Measurements from ENCODE around the gene TNRC18. TPM values are rescaled to one million over a fixed set of nuclear protein-coding genes. Genes with fewer than 3 reads are reported as not detected.
"Not testable (repeated sequence)": the region's sequence is repeated elsewhere in the genome, so short reads cannot be mapped to it uniquely, and the experiment has no call there.

Gene TNRC18
- polyA plus RNA-seq, 3 donors, result 0.64 to 49.9 (median 0.70) TPM

DNA sequence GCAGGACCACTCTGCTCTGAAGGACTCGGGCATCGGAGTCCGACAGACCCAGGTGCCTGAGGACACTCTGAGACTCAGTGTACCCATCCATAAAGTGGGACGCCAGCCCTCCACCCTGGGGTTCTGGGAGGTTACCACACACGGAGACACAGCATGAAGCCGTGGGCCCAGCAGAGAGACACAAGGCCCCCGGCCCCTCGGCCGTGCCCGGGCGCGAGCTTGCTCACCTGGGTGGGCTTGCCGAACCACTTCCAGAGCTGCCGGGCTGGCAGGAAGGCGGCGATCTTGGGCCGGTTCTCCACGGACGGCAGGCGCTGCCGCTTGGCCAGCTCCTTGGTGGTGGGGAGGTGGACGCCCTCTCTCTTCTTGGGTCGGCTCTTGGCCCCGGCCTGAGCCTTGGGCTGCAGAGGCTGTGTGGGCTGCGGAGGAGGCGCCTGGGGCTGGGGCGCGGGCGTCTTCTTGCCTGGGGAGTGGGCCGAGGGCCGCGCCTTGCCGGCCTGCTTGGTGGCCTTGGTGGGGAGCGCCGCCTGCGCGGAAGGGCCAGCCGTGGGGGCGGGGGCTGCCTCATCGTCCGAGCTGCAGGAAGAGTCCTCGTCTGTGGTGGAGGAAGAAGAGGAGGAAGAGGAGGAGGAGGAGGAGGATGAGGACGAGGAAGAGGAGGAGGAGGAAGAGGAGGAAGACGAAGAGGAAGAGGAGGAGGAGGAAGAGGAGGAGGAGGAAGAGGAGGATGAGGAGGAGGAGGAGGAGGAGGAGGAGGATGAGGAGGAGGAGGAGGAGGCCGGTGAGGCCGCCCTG is 111.2 kb downstream of the TNRC18 start:
- H3K36me3 Mint-ChIP-seq, result peaks cover 65 to 98% of the 10 kb centered on the region in 2 donors
- H3K9me3 ChIP-seq (replicated peaks in 1 of 2; ENCODE audit: control insufficient read depth in 1 of 2, insufficient read depth in 1 of 2, low read length in 2 of 2); DNase-seq; H3K4me1 Mint-ChIP-seq; H3K27ac ChIP-seq (ENCODE audit: low read depth in 1 of 2, low read length in 2 of 2); H3K27me3 ChIP-seq (ENCODE audit: control insufficient read depth in 2 of 2, insufficient read depth in 2 of 2, low read length in 2 of 2); H3K27ac Mint-ChIP-seq; H3K9me3 Mint-ChIP-seq; H3K4me1 ChIP-seq (ENCODE audit: control insufficient read depth in 1 of 2, insufficient read depth in 2 of 2, low read length in 2 of 2); H3K9ac ChIP-seq (ENCODE audit: insufficient read depth, low read length, poor library complexity, severe bottlenecking); H3K4me3 Mint-ChIP-seq; H3K27me3 Mint-ChIP-seq (ENCODE audit: low read depth in 3 of 3); H3K4me2 ChIP-seq (replicated peaks; ENCODE audit: extremely low read depth, low read length, poor library complexity, severe bottlenecking); intact Hi-C loops (cut with micrococcal nuclease); H2AFZ ChIP-seq (ENCODE audit: insufficient read depth, low read depth, low read length, poor library complexity, severe bottlenecking); H3K79me2 ChIP-seq (ENCODE audit: insufficient read depth, low read length); H3K4me3 ChIP-seq (replicated peaks in 1 of 3; ENCODE audit: low read depth in 2 of 3, low read length in 3 of 3): not testable (repeated sequence)
- peaks cover 76 to 87% of the 10 kb centered on the region in 2 donors for H3K36me3 ChIP-seq (replicated peaks in 1 of 2; ENCODE audit: control insufficient read depth in 1 of 2, insufficient read depth in 2 of 2, low read length in 2 of 2)
- 93% methylated on average over 22 of the region's 46 CpGs for WGBS (ENCODE audit: insufficient coverage)
- H4K20me1 ChIP-seq (ENCODE audit: insufficient read depth, low read length), result peaks cover 39% of the 10 kb centered on the region

GRCh38 chr7:5310822-5311405 is 112.7 kb downstream of the TNRC18 start:
- Mint-ChIP-seq H3K4me1 (no peaks in the 10 kb centered on the region), H3K27me3 (ENCODE audit: low read depth in 3 of 3) (no peaks in the 10 kb centered on the region), H3K4me3 (no peak overlapping the region), H3K9me3 (no peaks in the 10 kb centered on the region), H3K36me3 (peaks cover 54 to 96% of the 10 kb centered on the region in 2 donors), H3K27ac (peak overlapping the region in 2 of 7 donors; percentile 3 to 54)
- no peak overlapping the region for H3K4me3 ChIP-seq (replicated peaks in 1 of 3; ENCODE audit: low read depth in 2 of 3, low read length in 3 of 3)
- no peaks in the 10 kb centered on the region for H3K4me1 ChIP-seq (ENCODE audit: control insufficient read depth in 1 of 2, insufficient read depth in 2 of 2, low read length in 2 of 2)
- intact Hi-C loops (cut with micrococcal nuclease), result no loop called here
- WGBS (ENCODE audit: insufficient coverage), result 98% methylated on average over 10 of the region's 16 CpGs
- H3K36me3 ChIP-seq (replicated peaks in 1 of 2; ENCODE audit: control insufficient read depth in 1 of 2, insufficient read depth in 2 of 2, low read length in 2 of 2), result peaks cover 64 to 75% of the 10 kb centered on the region in 2 donors
- no peaks in the 10 kb centered on the region for H3K9me3 ChIP-seq (replicated peaks in 1 of 2; ENCODE audit: control insufficient read depth in 1 of 2, insufficient read depth in 1 of 2, low read length in 2 of 2)
- TF ChIP-seq, protein P1, sequence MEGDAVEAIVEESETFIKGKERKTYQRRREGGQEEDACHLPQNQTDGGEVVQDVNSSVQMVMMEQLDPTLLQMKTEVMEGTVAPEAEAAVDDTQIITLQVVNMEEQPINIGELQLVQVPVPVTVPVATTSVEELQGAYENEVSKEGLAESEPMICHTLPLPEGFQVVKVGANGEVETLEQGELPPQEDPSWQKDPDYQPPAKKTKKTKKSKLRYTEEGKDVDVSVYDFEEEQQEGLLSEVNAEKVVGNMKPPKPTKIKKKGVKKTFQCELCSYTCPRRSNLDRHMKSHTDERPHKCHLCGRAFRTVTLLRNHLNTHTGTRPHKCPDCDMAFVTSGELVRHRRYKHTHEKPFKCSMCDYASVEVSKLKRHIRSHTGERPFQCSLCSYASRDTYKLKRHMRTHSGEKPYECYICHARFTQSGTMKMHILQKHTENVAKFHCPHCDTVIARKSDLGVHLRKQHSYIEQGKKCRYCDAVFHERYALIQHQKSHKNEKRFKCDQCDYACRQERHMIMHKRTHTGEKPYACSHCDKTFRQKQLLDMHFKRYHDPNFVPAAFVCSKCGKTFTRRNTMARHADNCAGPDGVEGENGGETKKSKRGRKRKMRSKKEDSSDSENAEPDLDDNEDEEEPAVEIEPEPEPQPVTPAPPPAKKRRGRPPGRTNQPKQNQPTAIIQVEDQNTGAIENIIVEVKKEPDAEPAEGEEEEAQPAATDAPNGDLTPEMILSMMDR (IDR thresholded peaks at IDR 0.05), result no peak
- H3K9ac ChIP-seq (ENCODE audit: insufficient read depth, low read length, poor library complexity, severe bottlenecking), result no peak overlapping the region
- H2AFZ ChIP-seq (ENCODE audit: insufficient read depth, low read depth, low read length, poor library complexity, severe bottlenecking), result no peak overlapping the region
- H4K20me1 ChIP-seq (ENCODE audit: insufficient read depth, low read length), result peaks cover 34% of the 10 kb centered on the region
- no peak overlapping the region for H3K27ac ChIP-seq (ENCODE audit: low read depth in 1 of 2, low read length in 2 of 2)
- no peaks in the 10 kb centered on the region for H3K79me2 ChIP-seq (ENCODE audit: insufficient read depth, low read length)
- H3K27me3 ChIP-seq (ENCODE audit: control insufficient read depth in 2 of 2, insufficient read depth in 2 of 2, low read length in 2 of 2), result no peaks in the 10 kb centered on the region
- no peak overlapping the region for H3K4me2 ChIP-seq (replicated peaks; ENCODE audit: extremely low read depth, low read length, poor library complexity, severe bottlenecking)
- no peak for DNase-seq

Measured in CD14-positive monocyte (primary cell).